Stimulated activated memory B cell treated with anti-CD40 and anti-IgM and Interleukin-4, amounts not matched to agents 10 μg/mL and 1 μg/mL and 100 μg/mL, for 72 hours (primary cell): ENCODE data around the gene MORC3.
A peak's percentile ranks its signal among the peaks of the same experiment; 100 is the strongest.
"Not testable (repeated sequence)": the region's sequence is repeated elsewhere in the genome, so short reads cannot be mapped to it uniquely, and the experiment has no call there.

Source experiments
- ATAC-seq: fragments of 150-1000 bp; cut with Tn5 transposase; 2 replicates; pipeline ENCODE4 v1.10.0; 2021
- H3K27ac Mint-ChIP-seq: one replicate; pipeline ENCODE4 v1.8.0; 2022; ENCODE audit warnings: mild to moderate bottlenecking, mixed read lengths
- H3K27me3 Mint-ChIP-seq: one replicate; pipeline ENCODE4 v1.8.0; 2022; ENCODE audit warnings: mixed read lengths
- H3K36me3 Mint-ChIP-seq: one replicate; pipeline ENCODE4 v1.8.0; 2022; ENCODE audit warnings: mixed read lengths
- H3K4me1 Mint-ChIP-seq: one replicate; pipeline ENCODE4 v1.8.0; 2022; ENCODE audit warnings: mixed read lengths
- H3K4me3 Mint-ChIP-seq: one replicate; pipeline ENCODE4 v1.8.0; 2022; ENCODE audit warnings: mild to moderate bottlenecking, moderate library complexity, mixed read lengths
- H3K9me3 Mint-ChIP-seq: one replicate; pipeline ENCODE4 v1.8.0; 2022; ENCODE audit warnings: mixed read lengths

The MORC3 gene, protein sequence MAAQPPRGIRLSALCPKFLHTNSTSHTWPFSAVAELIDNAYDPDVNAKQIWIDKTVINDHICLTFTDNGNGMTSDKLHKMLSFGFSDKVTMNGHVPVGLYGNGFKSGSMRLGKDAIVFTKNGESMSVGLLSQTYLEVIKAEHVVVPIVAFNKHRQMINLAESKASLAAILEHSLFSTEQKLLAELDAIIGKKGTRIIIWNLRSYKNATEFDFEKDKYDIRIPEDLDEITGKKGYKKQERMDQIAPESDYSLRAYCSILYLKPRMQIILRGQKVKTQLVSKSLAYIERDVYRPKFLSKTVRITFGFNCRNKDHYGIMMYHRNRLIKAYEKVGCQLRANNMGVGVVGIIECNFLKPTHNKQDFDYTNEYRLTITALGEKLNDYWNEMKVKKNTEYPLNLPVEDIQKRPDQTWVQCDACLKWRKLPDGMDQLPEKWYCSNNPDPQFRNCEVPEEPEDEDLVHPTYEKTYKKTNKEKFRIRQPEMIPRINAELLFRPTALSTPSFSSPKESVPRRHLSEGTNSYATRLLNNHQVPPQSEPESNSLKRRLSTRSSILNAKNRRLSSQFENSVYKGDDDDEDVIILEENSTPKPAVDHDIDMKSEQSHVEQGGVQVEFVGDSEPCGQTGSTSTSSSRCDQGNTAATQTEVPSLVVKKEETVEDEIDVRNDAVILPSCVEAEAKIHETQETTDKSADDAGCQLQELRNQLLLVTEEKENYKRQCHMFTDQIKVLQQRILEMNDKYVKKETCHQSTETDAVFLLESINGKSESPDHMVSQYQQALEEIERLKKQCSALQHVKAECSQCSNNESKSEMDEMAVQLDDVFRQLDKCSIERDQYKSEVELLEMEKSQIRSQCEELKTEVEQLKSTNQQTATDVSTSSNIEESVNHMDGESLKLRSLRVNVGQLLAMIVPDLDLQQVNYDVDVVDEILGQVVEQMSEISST

DNA sequence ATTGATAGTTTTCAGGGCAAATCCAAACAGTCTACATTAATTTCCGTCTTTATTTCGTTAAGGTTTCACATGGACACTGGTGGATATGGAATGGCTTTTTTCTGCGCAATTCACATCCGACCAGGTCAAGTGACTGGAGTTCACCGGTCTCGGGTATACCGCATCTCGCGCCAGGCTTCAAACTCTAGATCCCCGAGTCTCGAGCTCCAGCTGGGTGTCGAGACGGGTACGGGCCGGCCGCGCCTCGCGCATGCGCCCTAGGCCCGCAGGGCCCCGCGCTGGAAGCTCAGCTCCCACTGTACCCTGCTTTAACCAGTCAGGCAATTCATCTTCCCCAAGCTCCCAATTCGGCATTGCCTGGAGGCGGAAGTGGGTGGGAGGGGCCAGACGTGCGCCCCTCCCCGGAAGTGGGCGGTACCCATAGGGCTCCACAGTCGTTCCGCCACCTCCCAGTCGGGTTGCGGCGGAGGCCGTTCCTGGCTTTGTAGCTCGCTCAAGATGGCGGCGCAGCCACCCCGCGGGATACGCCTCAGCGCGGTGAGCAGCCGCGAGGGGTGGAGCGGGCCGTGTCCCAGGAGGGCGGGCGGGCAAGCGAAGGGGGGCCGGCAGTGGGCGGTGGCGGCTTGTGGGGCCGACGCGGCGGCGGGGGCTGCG lies at the start of gene MORC3:
TSS of gene MORC3 (plus strand) at position 431 of the 654 bp plus-strand sequence. CDS start at position 499, 68 bp downstream.
- Mint-ChIP-seq H3K36me3 (peaks cover 22% of the 10 kb centered on the region), H3K4me3 (peak within 1 kb of the TSS; percentile 98), H3K9me3 (peaks cover 6% of the 10 kb centered on the region), H3K27me3 (no peaks in the 10 kb centered on the region), H3K4me1 (peaks cover 55% of the 10 kb centered on the region), H3K27ac (peak within 1 kb of the TSS; percentile 90)
- ATAC-seq: peak; percentile 95

DNA sequence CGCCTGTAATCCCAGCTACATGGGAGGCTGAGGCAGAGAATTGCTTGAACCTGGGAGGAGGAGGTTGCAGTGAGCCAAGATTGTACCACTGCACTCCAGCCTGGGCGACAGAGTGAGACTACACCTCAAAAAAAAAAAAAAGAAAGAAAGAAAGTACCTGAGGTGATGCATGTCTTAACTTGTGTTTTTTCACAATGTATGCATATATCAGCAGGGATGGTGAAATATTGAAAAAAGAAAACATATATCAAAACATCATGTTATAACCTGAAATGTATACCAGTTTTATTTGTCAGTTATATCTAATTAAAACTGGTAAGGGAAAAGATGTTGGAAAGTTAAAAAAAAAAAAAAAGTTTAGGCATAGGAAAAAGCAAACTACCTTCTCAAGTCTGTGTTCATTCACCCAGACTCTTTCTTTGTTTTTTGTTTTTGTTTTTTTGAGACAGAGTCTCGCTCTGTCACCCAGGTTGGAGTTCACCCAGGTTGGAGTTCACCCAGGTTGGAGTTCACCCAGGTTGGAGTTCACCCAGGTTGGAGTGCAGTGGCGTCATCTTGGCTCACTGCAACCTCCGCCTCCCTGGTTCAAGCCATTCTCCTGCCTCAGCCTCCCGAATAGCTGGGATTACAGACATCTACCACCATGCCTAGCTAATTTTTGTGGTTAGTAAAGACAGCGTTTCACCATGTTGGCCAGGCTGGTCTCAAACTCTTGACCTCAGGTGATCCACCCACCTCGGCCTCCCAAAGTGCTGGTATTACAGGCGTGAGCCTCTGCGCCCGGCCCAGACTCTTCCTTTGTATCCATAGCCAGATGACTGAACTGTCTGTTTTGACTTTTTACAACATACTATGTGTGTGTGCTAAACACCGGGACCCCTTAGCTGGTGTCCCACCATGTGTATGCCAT lies 49.0 kb upstream of the MORC3 start:
- H3K27ac Mint-ChIP-seq: peak overlapping the region; percentile 46
- ATAC-seq: not testable (repeated sequence)
- H3K4me1 Mint-ChIP-seq: peaks cover 14% of the 10 kb centered on the region

GRCh38 chr21:36274128-36274527 lies 45.9 kb upstream of the MORC3 start:
- Mint-ChIP-seq H3K9me3 (no peaks in the 10 kb centered on the region), H3K4me1 (no peaks in the 10 kb centered on the region), H3K4me3 (no peak overlapping the region), H3K27me3 (no peaks in the 10 kb centered on the region), H3K36me3 (peaks cover 67% of the 10 kb centered on the region), H3K27ac (peak overlapping the region; percentile 48)
- ATAC-seq: no peak

More for the DNA sequence above, 49.0 kb upstream of the MORC3 start:
- H3K27me3 Mint-ChIP-seq, H3K4me3 Mint-ChIP-seq, H3K9me3 Mint-ChIP-seq: not testable (repeated sequence)
- peaks cover 70% of the 10 kb centered on the region for H3K36me3 Mint-ChIP-seq

- Mint-ChIP-seq H3K4me3 (peak overlapping the region; percentile 58), H3K36me3 (peaks cover 44% of the 10 kb centered on the region), H3K27me3 (no peaks in the 10 kb centered on the region), H3K4me1 (peaks cover 16% of the 10 kb centered on the region), H3K9me3 (no peaks in the 10 kb centered on the region), H3K27ac (peak overlapping the region; percentile 75)
- ATAC-seq: peak; percentile 51
Measured at GRCh38 chr21:36282568-36283230, 37.3 kb upstream of the MORC3 start.

DNA sequence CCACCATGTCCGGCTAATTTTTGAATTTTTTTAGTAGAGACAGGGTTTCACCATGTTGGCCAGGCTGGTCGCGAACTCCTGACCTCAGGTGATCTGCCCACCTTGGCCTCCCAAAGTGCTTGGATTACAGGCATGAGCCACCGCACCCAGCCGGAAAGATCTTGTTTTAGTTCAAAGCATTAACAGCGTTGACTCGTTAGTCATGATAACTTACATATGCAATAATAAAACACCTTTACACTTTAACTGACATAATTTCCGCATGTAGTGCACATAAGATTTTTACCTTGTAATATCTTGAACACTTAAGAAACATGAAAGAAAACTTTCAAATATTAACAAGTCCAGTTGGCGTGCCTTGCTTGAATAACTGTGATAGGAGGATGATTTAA lies 36.8 kb upstream of the MORC3 start:
- Mint-ChIP-seq H3K4me1 (peaks cover 16% of the 10 kb centered on the region), H3K36me3 (peaks cover 39% of the 10 kb centered on the region)
- not testable (repeated sequence) for H3K4me3 Mint-ChIP-seq, H3K9me3 Mint-ChIP-seq, H3K27me3 Mint-ChIP-seq, H3K27ac Mint-ChIP-seq, ATAC-seq

- Mint-ChIP-seq H3K27me3 (no peaks in the 10 kb centered on the region), H3K4me1 (peaks cover 15% of the 10 kb centered on the region), H3K36me3 (peaks cover 36% of the 10 kb centered on the region), H3K27ac (peak overlapping the region; percentile 83), H3K4me3 (peak overlapping the region; percentile 47), H3K9me3 (no peaks in the 10 kb centered on the region)
- ATAC-seq: peak; percentile 63
Measured at GRCh38 chr21:36288651-36289243, 31.2 kb upstream of the MORC3 start.

DNA sequence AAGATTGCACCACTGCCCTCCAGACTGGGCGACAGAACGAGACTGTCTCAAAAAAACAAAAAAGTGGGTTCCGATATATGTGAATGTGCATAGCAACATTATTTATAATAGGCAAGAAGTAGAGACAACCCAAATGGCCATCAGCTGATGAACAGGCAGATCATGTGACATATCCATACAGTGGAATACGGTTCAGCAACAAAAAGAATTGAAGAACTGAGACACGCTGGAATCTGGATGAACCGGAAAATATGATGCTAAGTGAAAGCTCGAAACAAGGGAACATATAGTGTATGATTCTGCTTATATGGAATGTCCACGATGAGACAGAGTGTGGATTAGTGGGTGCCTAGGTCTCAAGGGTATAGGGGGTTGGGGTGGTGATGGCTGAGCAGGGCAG lies 28.5 kb upstream of the MORC3 start:
- peaks cover 19% of the 10 kb centered on the region for H3K36me3 Mint-ChIP-seq
- H3K4me1 Mint-ChIP-seq: peaks cover 15% of the 10 kb centered on the region
- no peak overlapping the region for H3K4me3 Mint-ChIP-seq
- ATAC-seq: no peak
- no peaks in the 10 kb centered on the region for H3K9me3 Mint-ChIP-seq
- H3K27ac Mint-ChIP-seq: no peak overlapping the region
- no peaks in the 10 kb centered on the region for H3K27me3 Mint-ChIP-seq

DNA sequence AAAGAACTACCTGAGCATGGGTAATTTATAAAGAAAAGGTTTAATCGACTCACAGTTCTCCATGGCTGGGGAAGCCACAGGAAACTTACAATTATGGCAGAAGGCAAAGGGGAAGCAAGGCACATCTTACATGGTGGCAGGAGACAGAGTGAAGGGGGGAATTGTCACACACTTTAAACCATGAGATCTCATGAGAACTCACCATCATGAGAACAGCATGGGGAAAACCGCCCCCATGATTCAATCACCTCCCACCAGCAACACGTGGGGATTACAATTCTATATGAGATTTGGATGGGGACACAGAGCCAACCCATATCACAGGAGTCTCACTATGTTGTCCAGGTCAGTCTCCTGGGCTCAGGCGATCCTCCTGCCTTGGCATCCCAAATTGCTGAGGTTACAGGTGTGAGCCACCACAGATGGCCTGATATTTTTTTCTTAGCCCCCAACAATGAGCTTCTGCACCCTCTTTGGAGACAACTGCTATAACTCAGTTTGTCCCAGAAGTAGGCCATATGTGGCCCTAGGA lies 22.5 kb upstream of the MORC3 start:
- peaks cover 44% of the 10 kb centered on the region for H3K4me1 Mint-ChIP-seq
- H3K4me3 Mint-ChIP-seq: peak overlapping the region; percentile 69
- no peak for ATAC-seq
- peak overlapping the region; percentile 93 for H3K27ac Mint-ChIP-seq
- no peaks in the 10 kb centered on the region for H3K9me3 Mint-ChIP-seq
- H3K36me3 Mint-ChIP-seq: peaks cover 7% of the 10 kb centered on the region
- H3K27me3 Mint-ChIP-seq: no peaks in the 10 kb centered on the region

- Mint-ChIP-seq H3K9me3 (no peaks in the 10 kb centered on the region), H3K4me3 (peak overlapping the region; percentile 69), H3K36me3 (peaks cover 6% of the 10 kb centered on the region), H3K27ac (peak overlapping the region; percentile 93), H3K4me1 (peaks cover 46% of the 10 kb centered on the region), H3K27me3 (no peaks in the 10 kb centered on the region)
- ATAC-seq: peak; percentile 98
Measured at GRCh38 chr21:36297938-36298572, 21.9 kb upstream of the MORC3 start.

GRCh38 chr21:36306872-36307534 lies 13.0 kb upstream of the MORC3 start:
- Mint-ChIP-seq H3K9me3 (no peaks in the 10 kb centered on the region), H3K27me3 (no peaks in the 10 kb centered on the region)

DNA sequence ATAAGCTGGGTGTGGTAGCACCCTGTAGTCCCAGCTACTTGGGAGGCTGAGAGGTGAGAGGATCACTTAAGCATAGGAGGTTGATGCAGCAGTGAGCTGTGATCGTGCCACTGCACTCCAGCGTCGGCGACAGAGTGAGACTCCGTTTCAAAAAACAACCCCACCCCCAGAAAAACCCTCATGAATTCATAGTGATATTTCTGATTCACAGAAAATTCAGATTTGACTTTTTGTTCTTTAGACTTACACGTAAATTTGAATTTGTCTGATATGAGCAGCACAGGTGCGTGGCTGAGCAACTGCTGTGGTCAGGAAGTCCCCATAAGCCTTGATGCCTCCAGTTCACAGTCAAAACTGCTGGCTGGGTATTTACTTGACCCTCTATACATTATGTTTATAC lies 10.0 kb upstream of the MORC3 start:
- Mint-ChIP-seq H3K27me3 (no peaks in the 10 kb centered on the region), H3K4me3 (peak overlapping the region; percentile 54), H3K27ac (peak overlapping the region; percentile 86), H3K36me3 (no peaks in the 10 kb centered on the region), H3K9me3 (peaks cover 2% of the 10 kb centered on the region), H3K4me1 (peaks cover 10% of the 10 kb centered on the region)
- peak; percentile 100 for ATAC-seq

More at GRCh38 chr21:36306872-36307534, 13.0 kb upstream of the MORC3 start:
- no peak for ATAC-seq
- no peak overlapping the region for H3K4me3 Mint-ChIP-seq
- H3K27ac Mint-ChIP-seq: no peak overlapping the region
- no peaks in the 10 kb centered on the region for H3K36me3 Mint-ChIP-seq
- peaks cover 15% of the 10 kb centered on the region for H3K4me1 Mint-ChIP-seq

DNA sequence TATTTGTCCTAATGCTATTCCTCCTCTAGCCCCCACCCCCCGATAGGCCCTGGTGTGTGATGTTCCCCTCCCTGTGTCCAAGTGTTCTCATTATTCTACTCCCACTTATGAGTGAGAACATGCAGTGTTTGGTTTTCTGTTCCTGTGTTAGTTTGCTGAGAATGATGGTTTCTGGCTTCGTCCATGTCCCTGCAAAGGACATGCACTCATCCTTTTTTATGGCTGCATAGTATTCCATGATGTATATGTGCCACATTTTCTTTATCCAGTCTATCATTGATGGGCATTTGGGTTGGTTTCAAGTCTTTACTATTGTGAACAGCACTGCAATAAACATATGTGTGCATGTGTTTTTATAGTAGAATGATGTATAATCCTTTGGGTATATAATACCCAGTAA lies 6.6 kb upstream of the MORC3 start:
- not testable (repeated sequence) for H3K27me3 Mint-ChIP-seq, H3K36me3 Mint-ChIP-seq, H3K27ac Mint-ChIP-seq, H3K4me3 Mint-ChIP-seq, ATAC-seq, H3K9me3 Mint-ChIP-seq
- peaks cover 20% of the 10 kb centered on the region for H3K4me1 Mint-ChIP-seq
